Measurements from ENCODE around the gene COX18.

Gene COX18, protein sequence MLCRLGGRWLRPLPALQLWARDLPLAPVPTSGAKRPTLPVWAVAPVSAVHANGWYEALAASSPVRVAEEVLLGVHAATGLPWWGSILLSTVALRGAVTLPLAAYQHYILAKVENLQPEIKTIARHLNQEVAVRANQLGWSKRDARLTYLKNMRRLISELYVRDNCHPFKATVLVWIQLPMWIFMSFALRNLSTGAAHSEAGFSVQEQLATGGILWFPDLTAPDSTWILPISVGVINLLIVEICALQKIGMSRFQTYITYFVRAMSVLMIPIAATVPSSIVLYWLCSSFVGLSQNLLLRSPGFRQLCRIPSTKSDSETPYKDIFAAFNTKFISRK

DNA sequence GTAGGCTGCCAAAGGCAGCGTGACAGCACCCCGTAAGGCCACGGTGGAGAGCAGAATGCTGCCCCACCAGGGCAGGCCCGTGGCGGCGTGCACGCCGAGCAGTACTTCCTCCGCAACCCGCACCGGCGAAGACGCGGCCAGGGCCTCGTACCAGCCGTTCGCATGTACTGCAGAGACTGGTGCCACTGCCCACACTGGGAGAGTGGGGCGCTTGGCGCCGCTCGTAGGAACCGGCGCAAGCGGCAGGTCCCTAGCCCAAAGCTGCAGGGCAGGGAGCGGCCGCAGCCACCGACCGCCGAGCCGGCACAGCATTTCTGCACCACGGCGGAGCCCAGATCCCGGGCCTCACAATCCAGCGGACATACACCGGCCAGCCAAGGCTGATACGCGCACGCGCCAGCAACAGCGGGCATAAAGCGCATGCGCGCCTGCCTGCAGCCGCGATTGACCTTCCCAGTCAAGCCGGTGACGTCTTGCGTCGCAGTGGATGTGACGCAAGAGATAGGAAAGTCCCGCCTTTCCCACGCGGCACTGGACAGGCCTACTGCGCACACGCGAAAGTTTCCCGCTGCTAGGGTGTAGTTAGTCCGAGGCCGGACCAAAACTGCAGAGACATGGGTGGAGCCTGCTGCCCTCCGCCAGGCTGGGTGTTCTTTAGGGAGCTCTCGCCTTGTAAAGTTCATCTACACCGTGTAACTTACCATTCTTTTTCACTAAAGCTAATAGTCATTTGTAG is at the start of gene COX18:
Gene COX18 (minus strand): TSS at position 379 of the 736 bp plus-strand sequence. CDS start 67 bp downstream, at position 312.
- DNase-seq: peak; percentile 90

GRCh38 chr4:73109493-73109892 is 40.0 kb upstream of the COX18 start:
- no peak for DNase-seq

DNA sequence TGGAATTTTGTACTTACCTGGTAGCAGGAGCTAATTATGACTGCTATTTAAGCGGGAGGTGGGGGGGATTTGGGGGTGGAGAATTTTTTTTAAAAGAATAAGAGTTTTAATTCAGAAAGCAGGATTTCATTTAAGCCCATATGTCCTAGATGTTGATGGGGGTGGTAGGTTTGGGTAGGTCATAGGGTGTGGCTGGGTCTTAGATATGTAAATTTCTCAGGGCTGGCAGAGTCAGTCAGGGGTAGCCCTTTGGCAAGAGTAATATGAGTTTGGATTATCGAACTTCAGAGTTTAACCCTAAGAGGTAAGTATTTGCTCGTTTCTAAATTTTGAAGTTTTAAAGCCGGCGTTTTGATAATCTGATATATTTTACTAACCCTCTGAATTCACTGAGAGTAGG is 35.2 kb upstream of the COX18 start:
- no peak for DNase-seq

DNA sequence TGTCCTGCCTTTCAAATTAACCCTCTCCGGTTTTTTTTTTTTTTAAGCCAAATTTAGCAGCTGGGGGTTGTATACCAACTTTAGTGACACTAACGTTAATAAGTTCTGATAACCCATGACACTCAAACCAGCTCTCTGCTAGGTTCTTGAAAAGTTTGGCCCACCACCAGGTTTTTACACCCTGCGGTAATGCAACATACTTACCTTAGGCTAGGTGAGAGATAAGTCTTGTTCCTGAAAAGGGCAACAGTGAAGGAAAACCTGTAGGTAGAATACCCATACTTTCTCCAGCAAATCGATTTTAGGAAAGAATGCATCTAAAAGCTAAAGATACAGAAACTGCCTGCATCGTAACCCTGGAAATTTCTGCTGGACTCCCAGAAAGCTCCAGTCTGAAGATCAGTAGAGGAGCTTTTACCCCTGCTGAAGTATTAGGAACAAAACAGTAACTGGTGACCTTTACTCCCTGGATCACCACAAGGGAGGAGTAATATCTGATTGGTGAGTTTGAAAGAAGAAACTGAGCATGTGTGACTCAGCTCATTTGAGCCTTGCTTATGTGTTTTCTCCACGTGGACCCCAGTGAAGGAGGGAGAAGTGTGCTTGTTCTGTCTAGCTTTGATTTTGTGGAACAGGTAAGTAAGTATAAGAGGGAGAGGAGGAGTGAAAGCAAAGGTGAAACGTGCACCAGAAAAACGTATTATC is 34.4 kb upstream of the COX18 start:
- no peak for DNase-seq

DNA sequence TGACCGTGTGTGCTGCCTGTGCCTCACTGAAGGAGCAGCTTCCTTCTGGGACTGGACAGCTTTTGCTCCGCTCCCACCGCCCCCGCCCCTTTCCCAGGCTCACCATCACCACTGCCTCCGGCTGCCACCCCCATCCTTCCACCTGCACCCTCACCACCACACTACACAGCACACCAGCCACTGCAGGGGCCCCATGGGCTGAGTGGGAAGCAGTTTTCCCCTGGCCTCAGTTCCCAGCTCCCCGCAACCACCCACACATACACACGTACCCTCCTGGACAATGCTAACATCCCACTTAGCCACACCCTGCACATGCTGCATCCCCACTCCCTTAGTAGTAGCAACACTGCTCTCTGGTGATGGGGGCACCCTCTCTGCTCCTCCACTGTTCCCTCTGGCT is 29.6 kb upstream of the COX18 start:
- no peak for DNase-seq

- no peak for DNase-seq
These were observed 29.2 kb upstream of the COX18 start for GRCh38 chr4:73098713-73099112.

DNA sequence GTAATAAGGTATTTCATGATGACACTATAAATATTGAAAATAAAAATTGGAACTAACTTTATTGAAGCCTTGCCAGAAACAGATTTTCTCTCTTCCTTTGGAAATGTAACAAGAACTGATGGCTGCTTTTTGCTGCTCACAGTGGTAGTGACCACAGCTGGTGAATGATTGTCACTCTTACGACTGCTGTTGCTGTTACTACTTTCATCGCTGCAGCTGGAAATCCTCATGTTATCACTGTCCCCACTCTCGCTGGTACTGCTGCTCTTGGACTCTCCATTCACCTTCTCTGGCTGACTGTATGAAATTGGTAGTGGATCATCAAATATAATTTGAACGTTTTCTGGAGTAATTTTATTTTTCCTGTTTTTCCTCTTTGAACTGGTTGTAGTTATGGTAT is 28.5 kb upstream of the COX18 start:
- DNase-seq: no peak

DNA sequence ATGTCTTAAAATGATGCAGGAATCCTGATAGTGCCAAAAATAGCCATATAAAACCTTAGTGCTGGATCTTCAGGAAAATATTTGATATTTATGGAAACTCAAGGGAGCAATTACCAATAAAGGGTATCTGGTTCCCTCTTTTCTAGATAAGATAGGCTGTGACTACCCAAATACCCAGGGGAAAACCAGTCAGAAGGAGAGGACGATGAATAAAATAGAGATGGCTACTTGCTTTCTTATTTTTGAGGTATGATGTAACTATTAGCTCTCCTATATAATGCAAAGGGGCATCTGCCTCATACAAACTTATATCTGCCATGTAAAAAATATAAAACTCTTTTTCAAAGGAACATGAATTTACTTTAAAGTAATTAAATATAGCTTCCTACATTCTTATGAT is 23.4 kb upstream of the COX18 start:
- DNase-seq: no peak

DNA sequence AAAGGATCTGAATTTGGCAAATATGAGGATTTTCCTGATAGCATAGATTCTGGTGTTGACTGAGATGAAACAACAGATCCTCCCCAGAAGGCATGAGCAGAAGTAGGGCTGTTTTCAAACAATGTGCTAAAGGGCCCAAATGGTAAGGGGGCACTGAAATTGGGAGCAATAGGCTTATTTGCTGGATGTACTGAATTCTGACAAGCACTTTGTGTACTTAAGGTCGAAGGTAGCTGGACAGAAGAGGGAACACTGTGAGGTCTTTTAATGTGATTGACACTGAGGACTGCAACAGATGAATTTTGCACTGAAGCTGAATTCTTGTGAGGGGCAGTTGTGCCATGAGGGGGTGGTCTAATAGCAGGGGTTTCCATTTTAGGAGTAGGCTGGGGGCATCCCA is 21.2 kb upstream of the COX18 start:
- DNase-seq: no peak

- no peak for DNase-seq
These were observed 18.4 kb upstream of the COX18 start for GRCh38 chr4:73087871-73088270.

GRCh38 chr4:73086095-73086868 is 16.8 kb upstream of the COX18 start:
- no peak for DNase-seq

DNA sequence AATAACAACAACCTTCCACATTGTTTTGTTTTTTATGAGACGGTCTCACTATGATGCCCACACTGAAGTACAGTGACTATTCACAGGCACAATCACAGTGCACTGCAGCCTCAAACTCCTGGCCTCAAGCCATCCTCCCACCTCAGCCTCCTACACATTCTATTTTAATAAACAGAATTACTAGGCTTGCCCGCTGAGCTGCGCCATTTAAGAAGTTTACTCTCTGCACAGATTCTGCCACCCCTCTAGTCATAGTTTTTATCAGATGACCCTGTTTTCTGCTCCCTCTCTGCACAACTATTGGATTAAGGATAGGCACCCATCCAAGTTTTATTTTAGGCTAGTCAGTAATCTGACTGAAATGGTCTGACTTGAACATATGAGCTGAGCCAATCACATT is 11.3 kb upstream of the COX18 start:
- DNase-seq: no peak

DNA sequence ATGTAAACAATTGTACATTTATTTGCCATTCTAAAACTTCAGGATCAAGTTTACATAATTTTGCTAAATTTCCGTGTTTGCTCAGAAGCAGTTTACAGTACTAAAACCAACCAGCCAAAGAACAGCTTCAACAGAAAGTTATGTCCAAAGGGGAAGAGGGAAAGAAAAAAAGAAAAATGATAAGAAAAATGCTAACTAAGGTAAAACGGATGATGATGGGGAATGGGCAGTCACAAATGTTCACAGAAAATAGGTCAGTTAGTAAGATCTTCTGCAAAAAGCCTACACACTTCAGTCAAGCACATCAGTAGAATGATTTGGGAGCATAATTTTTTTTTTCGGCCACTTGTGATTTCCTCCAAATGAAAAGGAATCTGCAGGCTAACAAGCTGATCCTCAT is 6.3 kb upstream of the COX18 start:
- no peak for DNase-seq

GRCh38 chr4:73070074-73070390 is 516 bp upstream of the COX18 start:
- DNase-seq: no peak

- no peak for DNase-seq
These were observed 802 bp downstream of the COX18 start for GRCh38 chr4:73068491-73069337.

DNA sequence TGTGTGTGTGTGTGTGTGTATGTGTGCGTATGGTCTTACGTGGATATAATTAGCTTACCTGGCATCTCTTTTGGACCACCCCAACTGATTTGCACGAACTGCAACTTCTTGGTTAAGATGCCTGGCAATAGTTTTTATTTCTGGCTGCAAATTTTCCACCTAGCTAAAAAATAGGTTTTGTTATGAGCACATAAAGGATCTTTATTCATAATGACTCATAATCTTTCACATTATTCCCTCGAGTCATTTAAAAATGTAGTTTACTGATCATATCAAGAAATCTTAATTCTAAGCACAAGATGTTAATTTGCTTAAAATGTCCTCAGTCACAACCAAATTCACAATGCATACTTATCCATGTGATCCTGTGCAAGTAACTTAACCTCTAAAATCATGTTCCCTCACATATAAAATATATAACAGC is 1.5 kb downstream of the COX18 start:
- DNase-seq: no peak

- no peak for DNase-seq
These were observed 2.6 kb downstream of the COX18 start for GRCh38 chr4:73066928-73067327.

GRCh38 chr4:73066445-73066844 is 3.1 kb downstream of the COX18 start:
- no peak for DNase-seq

DNA sequence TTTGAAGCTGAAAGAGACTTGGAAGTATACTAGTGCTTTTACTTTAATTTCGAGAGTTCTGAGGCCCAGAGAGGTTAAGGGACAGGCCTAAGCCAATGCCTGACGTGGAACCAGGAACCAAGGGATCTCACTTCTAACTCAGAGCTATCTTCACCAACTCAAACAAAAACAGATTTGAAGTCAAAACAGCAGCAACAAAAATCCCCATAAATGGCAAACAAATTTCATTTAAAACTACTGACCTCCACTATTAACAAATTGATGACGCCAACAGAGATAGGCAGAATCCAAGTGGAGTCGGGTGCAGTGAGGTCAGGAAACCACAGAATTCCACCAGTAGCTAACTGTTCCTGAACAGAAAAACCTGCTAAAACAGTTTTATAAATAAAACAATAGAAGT is 5.0 kb downstream of the COX18 start:
- no peak for DNase-seq

- no peak for DNase-seq
These were observed 14.1 kb downstream of the COX18 start for GRCh38 chr4:73055241-73055897.

- DNase-seq: no peak
These were observed 15.5 kb downstream of the COX18 start for GRCh38 chr4:73053974-73054480.

DNA sequence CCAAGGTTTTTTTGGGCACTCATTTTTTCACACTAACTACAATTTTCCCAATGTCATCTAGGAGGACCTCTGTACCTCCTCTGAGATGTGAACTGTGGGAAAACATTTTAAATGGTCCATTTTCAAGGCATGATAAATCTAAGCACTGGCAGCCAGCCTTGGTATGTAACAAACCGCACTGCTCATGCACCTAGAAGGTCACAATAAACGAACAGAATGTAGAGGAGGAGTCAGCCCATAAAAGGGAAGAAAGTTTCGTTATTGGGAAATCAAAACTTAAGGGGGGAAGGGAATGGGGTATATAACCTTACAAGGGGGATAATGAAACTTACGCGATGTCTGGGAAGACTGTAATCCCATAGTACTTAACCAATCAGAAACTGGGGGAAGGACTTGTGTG is 16.4 kb downstream of the COX18 start:
- DNase-seq: no peak

All from NCI-H1417 treated with DMSO at 0.1 percent for 48 hours (cell line).